ENCODE results near the gene BHLHA15.

The BHLHA15 gene

DNA sequence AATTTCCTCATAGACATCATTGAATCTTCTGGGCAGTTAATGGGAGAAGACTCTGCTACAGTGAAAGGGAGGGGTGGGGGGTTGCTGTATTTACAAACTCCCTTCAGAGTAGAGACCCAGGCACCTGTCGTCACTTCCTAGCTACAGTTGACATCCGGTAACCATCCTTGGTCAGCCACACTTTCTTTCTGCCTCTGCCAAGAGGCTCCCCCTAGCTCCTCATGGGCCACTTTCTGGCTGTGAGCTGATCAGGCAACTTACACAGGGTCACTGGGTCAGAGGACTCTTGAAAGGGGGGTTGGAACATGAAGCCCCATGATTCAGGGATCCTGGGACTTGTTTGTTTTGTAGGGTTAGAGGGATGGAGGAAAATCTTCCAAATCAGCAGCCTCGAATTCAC lies 39.5 kb downstream of the BHLHA15 start:
- peak; percentile 15 for DNase-seq

DNA sequence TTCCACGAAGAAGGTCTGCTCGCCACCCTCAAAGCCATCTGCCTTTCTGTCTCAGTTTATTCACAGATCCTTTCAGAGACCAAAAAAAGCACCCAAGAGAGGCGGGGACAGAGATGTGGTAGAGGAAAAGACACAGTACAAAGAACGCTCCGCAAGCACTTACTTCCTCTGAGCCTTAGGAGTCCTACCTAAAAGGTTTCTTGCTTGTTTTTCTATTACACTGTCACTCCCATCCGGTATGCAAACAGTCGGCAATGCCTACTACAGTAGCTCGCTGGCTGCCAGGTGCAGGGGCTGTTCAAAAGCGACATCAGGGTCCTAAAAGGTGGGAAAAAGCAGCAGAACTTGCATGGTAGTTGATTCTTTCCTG lies 40.0 kb downstream of the BHLHA15 start:
- DNase-seq, result peak; percentile 22

DNA sequence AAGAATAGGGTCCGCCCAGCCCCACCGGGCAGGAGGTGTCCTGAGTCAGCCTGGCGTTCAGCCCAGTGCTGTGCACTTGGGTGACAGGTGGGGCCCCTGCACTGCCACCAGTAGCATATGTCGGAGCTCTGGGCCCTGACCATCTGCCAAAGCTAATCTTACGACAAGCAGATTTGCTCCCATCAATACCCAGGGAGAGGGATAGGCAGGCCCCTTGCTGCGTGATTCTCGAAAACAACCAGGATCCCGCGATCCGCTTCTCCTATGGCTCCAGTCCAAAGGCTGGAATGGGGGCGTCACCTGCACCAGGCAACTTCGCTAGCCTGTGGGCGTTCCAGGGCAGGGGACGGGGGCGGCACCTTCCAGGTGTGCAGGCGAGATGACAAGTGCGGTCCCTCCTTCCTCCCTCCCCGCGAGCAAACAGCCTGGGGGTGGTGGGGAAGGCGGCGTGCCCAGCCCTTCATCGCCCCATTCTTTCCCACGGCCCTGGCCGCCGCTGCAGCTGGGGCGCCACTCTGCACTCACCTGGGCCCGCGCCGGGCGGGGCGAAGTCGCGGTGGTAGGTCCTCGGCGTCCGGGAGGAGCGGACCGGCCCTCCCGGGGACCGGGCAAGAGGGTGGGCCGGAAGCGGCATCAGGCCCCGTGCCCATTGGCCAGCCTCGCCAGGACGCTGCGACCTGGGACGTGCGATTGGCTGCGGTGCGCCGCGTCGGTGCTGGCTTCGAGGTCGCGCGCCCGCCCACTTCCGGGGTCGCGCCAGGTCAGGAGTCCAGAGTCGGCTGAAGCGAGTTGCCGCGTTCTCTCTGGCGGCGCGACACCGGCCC lies 40.6 kb downstream of the BHLHA15 start, which contains the start of gene TECPR1:
TSS of gene TECPR1 (minus strand) at position 632 of the 824 bp plus-strand sequence. CDS start 6,086 bp downstream, outside the sequence.
- DNase-seq, result peak; percentile 72

DNA sequence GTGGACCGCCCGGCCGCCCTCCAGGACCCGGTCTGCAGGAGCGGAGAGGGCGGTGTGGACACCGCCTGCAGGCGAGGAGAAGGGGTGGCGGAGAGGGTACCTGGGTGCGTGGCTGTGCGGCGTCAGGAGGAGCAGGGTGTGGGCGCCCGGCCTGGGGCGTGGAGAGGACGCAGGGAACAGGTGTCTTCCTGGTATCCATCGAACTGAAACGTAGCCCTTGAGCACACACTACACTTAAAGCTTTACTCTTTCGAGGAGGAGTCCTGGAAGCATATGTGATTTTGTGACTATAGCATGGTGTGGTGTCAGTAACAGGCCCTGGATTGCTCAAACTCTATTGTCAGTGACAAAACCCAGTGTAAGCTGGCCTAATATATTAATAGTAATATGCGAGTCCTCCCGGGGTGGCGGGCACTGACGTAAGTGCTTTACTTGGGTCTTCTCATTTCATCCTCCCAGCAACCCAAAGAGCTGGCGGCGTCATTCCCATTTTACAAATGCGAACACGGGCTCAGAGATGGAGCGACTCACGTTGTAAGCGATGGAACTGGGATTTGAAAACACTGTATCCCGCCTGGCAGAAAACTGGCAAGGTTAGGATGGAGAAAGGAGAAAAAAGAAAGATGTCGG lies 41.3 kb downstream of the BHLHA15 start:
- DNase-seq, result no peak

DNA sequence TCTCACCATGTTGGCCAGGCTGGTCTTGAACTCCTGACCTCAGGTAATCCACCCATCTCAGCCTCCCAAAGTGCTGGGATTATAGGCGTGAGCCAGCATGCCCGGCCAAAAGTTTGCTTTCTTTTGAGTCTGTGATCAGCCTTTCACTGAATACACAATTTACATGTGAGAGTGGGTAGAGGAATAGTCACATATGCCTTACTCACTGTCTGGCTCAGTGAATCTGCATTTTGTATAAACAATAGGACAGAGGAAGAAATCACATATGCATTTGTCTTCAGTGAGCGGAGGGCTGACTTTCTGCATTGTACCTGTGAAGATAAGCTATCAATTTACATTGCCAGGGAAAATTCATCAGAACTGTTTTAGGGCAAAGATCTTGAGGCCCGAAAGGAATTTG lies 43.3 kb downstream of the BHLHA15 start:
- no peak for DNase-seq

DNA sequence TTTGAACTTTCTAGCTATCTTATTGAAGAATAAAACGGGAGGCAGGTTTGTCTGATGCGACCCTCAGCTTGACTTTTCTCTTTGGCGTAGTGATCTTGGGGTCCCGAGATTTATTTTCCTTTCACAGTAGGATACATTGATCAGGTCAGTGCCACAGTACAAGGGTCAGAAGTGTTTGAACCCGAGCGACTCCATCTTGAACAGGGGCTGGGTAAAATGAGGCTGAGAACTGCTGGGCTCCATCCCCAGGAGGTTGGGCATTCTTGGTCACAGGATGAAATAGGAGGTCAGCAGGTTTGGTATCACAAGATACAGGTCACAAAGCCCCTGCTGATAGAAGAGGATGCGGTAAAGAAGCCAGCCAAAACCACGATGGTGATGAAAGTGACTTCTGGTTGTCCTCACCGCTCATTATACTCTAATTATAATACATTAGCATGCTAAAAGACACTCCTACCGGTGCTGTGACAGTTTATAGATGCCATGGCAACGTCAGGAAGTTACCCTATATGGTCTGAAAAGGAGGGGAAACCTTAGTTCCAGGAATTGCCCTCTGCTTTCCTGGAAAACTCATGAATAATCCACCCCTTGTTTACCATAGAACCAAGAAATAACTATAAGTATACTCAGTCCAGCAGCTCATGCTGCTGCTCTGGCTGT lies 43.8 kb downstream of the BHLHA15 start:
- DNase-seq, result no peak

DNA sequence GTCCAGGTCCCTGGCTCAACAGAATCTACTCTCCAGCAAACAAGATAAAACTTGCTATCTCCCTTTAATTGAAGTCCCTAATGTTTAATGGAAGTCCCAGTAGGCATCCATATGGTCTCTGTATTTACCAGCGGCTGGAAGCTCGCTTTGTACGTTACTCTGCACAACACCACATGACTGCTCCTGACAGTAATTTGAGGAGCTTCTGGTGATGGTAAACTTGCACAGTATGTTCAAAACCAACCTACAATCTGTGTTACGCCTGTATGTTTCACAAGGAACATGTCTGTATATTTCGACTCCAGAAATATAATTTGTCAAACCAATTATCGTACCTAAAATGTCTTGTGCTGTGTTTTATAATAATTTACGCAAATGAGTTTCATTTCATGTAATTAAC lies 45.2 kb downstream of the BHLHA15 start:
- no peak for DNase-seq

DNA sequence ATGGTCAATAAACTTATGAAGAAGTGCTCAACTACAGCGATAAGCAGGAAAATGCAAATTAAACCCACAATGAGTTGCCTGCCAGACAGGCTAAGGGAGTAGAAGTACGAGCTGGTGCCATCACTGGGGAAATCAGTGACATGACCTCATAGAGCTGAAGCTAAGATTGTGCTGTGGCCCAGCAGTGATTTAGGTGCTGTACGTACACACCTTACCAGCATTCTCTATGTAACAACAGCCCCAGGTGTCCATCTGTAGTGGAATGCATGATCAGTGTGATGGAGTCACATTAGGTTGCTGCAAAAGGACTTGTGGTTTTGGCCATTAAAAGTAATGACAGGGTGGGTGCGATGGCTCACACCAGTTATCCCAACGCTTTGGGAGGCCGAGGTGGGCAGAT lies 46.5 kb downstream of the BHLHA15 start:
- no peak for DNase-seq
